Activated naive CD4-positive, alpha-beta T cell treated with Interleukin-2 at 50 U/mL for 16 hours (primary cell): Measurements from ENCODE around the gene SGK1.
"Not testable (repeated sequence)": the region's sequence is repeated elsewhere in the genome, so short reads cannot be mapped to it uniquely, and the experiment has no call there.

ENCODE experiments used
- DNase-seq: peaks from one replicate; pipeline ENCODE4 v3.0.0-alpha.2; 2020

Gene SGK1

GRCh38 chr6:134326192-134326591, 8.3 kb upstream of the SGK1 start:
- not testable (repeated sequence) for DNase-seq

GRCh38 chr6:134324766-134325165, 6.9 kb upstream of the SGK1 start:
- no peak for DNase-seq

- DNase-seq = no peak
Observed at GRCh38 chr6:134324141-134324540, 6.2 kb upstream of the SGK1 start.

- DNase-seq = peak; percentile 12
Observed at GRCh38 chr6:134323698-134324097, 5.8 kb upstream of the SGK1 start.

GRCh38 chr6:134323294-134323693, 5.4 kb upstream of the SGK1 start:
- no peak for DNase-seq

GRCh38 chr6:134322216-134322615, 4.3 kb upstream of the SGK1 start:
- DNase-seq = no peak

GRCh38 chr6:134321246-134321645, 3.3 kb upstream of the SGK1 start:
- DNase-seq = no peak

GRCh38 chr6:134319686-134320085, 1.8 kb upstream of the SGK1 start:
- DNase-seq = not testable (repeated sequence)

GRCh38 chr6:134318974-134319281, 1.0 kb upstream of the SGK1 start:
- DNase-seq = no peak

- DNase-seq = no peak
Observed at GRCh38 chr6:134318236-134318973, 493 bp upstream of the SGK1 start.

GRCh38 chr6:134316733-134317431, 1.0 kb downstream of the SGK1 start:
- no peak for DNase-seq

- no peak for DNase-seq
Observed at GRCh38 chr6:134315974-134316441, 1.9 kb downstream of the SGK1 start.

- DNase-seq = no peak
Observed at GRCh38 chr6:134315189-134315588, 2.7 kb downstream of the SGK1 start.

- DNase-seq = no peak
Observed at GRCh38 chr6:134314006-134314821, 3.7 kb downstream of the SGK1 start.

- no peak for DNase-seq
Observed at GRCh38 chr6:134312038-134312660, 5.8 kb downstream of the SGK1 start.

- DNase-seq = no peak
Observed at GRCh38 chr6:134310817-134311216, 7.1 kb downstream of the SGK1 start.

GRCh38 chr6:134309983-134310605, 7.8 kb downstream of the SGK1 start:
- DNase-seq = no peak

GRCh38 chr6:134309227-134309626, 8.7 kb downstream of the SGK1 start:
- DNase-seq = no peak

GRCh38 chr6:134308800-134309199, 9.1 kb downstream of the SGK1 start:
- DNase-seq = no peak

- DNase-seq = no peak
Observed at GRCh38 chr6:134307870-134308269, 10.0 kb downstream of the SGK1 start.

GRCh38 chr6:134307075-134307474, 10.8 kb downstream of the SGK1 start:
- DNase-seq = no peak

- not testable (repeated sequence) for DNase-seq
Observed at GRCh38 chr6:134304381-134304780, 13.5 kb downstream of the SGK1 start.

- DNase-seq = no peak
Observed at GRCh38 chr6:134303891-134304290, 14.0 kb downstream of the SGK1 start.
